Glomerular visceral epithelial cell (primary cell): Measurements from ENCODE around the gene KIAA1614.
A peak's percentile ranks its signal among the peaks of the same experiment; 100 is the strongest.

Experiments used
- DNase-seq: peaks from one replicate; pipeline ENCODE4 v3.0.0-alpha.2; 2016; ENCODE audit errors: extremely low spot score

KIAA1614 gene

GRCh38 chr1:180912801-180913565 lies at the start of gene KIAA1614:
KIAA1614 (plus strand) TSS chr1:180912897; CDS start chr1:180913244, 347 bp downstream.
- DNase-seq: peak; percentile 67

- peak; percentile 68 for DNase-seq
These were observed 49.4 kb upstream of the KIAA1614 start for GRCh38 chr1:180863158-180863775.

DNA sequence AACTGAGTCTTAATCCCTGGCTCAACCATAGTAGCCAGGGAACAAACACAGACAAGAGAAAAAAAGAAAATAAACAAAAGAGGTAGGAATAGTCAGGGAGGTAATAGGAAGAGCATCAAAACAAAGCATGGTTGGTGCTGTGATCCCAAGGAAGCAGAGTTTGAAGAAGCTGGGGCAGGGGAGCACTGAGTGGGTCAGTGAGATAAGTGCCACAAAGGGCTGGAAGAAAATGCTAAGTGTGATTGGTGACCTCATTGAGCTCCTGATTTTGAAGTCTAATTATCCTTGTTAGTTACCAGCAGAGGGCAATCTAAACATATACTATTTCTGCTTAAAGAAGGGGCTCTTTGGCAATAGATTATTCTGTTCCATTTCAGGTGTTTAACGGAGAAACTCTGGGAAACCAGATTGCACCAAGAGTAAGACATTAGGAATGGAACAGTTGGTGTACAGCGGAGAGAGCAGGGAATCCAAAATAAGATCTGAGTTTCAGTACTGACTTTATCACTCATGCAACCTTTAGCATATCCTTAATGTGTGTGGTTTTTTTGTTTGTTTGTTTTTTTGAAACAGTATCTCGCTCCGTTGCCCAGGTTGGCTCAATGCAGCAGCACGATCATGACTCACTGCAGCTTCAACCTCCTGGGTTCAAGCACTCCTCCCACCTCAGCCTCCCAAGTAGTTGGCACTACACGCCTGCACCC lies 30.7 kb upstream of the KIAA1614 start:
- DNase-seq: peak; percentile 46

DNA sequence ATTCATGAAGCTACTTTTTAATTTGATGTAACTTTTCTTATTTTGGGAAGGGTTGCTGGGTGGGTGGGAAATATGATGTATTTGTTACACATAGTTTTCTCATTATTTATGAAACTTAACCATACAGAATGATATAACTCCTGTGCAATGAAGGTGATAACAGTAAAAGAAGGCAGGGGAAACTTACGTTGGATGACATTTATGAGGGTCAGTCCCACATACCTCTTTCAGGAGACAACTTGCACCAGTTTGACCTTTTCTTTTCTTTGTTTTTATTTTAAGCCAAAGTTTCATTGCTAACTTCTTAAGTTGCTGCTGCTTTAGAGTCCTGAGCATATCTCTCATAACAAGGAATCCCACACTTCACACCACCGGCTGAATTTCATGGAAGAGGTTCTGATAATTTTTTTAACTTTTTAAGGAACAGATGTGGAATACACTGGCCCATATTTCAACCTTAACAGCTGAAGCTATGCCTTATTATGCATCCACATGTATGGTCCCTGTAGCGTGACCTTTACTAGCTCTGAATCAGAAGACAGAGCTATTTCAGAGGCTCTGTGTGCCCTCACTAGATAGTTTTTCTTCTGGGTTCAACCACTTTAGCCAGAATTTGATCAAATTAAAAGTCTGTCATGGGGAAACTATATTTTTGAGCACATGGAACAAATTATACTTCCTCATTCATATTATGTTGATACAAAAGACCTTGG lies 28.0 kb upstream of the KIAA1614 start:
- DNase-seq: no peak

DNA sequence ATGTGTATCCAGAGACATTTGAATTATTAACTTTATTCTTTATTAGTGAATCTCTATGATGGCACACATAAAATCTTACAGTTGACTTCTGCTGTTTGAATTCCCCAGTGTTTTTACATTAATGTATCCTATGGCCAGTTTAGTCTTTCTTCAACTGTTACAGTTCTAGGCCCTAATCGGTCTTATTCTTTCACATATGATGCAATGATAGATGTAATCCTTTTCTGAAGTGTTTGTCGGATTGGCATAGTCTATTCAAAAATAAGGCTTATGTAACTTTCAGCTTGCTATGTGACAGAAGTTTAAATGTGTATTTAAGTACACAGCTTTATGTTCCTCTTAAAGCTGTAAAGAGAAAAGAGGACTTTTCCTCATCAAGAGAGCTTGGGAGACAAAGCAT lies 26.4 kb upstream of the KIAA1614 start:
- no peak for DNase-seq

GRCh38 chr1:180887841-180888240 lies 24.9 kb upstream of the KIAA1614 start:
- no peak for DNase-seq

GRCh38 chr1:180888870-180889269 lies 23.8 kb upstream of the KIAA1614 start:
- DNase-seq: no peak

GRCh38 chr1:180889325-180889724 lies 23.4 kb upstream of the KIAA1614 start:
- DNase-seq: no peak

DNA sequence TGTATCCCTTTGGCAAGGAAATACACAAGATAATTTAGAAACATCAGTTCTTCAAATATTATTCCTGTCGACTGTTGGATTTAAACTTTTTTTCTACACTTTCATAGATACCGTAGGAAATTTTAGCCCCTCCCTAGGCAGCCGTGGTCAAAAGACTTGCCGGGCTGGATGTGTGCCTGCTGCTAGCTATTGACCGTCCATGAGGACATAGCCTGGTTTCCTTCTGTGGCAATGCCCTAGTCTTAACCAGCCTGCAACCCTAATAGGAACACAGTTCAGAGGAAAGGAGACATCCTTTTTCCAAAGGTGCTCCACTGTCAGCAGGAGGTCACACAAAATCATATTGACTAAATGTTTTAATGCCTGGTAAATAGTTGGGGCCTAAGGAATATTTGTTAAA lies 20.4 kb upstream of the KIAA1614 start:
- DNase-seq: no peak

DNA sequence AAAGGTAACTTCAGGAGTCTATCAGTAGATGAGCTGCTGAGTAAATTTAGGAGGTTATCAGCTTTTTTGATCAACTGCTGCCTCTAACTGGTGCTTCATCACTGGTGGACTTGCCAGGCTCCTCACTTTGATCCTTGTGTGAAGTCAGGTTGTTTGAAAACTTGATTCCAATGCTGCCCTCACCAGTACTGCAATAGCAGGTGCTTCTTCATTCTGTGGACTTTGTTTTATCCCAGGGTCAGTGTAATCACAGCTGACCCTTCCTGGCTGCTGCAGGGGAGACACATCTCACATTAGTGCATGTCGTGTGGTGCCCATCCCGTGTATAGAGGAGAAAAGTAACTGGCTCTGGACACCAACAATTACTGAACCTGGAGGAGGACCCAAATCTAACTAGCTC lies 20.0 kb upstream of the KIAA1614 start:
- no peak for DNase-seq

- DNase-seq: no peak
These were observed 19.1 kb upstream of the KIAA1614 start for GRCh38 chr1:180893614-180894013.

GRCh38 chr1:180896161-180896560 lies 16.5 kb upstream of the KIAA1614 start:
- DNase-seq: no peak

DNA sequence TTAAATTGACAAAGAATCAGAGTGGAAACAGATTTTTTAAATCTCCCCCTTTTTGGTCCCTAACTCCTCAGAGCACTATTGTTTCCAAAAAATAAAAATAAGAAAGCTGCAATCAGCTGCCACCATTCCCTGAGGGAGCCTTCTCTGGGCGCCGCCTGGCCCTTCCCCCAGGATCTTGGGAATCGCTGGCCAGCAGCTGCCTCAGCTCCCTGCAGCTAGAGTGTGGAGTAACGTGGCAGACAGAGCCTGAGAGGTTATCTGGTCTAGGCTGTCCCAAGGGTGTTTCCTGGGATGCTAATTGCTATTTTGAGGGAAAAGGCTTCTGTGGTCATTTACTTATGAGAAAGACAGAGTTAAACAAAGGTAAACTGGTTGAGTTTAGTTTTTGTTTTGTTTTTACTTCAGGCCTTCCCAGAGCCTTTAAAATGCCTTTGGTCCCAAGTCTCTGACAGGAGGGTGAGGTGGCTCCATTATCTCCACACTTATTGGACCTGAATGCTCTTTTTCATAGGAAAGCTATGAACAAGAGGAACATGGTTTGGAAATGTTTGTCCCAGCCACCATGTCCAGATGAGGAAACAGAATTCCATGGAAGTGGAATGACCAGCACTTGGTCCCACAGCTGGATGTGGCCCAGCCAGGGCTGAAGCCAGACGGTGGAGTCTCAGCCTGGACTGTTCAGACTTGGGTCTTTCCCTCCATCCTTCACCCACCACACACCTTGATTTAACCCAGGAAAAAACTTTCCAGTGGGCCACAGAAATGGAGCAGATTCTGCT lies 14.1 kb upstream of the KIAA1614 start:
- no peak for DNase-seq

DNA sequence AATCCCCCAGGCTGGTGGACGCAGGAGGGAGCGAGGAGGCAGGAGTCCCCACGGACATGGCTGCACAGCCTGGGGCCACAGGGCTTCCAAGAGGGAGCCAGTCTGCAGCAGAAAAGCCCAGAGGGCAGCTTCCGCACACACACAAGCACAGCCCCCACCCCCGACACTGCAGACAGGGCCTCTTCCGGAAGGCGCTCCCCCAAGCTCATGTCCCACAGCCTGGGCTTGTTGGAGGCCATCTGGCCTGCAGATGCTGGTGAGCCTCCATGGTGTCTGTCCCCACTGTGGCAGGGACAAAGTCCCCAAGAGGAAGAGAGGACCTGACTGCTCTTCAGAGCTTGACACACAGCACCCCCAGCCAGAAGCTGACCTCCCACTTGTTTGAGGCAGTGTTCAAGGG lies 13.4 kb upstream of the KIAA1614 start:
- DNase-seq: no peak

DNA sequence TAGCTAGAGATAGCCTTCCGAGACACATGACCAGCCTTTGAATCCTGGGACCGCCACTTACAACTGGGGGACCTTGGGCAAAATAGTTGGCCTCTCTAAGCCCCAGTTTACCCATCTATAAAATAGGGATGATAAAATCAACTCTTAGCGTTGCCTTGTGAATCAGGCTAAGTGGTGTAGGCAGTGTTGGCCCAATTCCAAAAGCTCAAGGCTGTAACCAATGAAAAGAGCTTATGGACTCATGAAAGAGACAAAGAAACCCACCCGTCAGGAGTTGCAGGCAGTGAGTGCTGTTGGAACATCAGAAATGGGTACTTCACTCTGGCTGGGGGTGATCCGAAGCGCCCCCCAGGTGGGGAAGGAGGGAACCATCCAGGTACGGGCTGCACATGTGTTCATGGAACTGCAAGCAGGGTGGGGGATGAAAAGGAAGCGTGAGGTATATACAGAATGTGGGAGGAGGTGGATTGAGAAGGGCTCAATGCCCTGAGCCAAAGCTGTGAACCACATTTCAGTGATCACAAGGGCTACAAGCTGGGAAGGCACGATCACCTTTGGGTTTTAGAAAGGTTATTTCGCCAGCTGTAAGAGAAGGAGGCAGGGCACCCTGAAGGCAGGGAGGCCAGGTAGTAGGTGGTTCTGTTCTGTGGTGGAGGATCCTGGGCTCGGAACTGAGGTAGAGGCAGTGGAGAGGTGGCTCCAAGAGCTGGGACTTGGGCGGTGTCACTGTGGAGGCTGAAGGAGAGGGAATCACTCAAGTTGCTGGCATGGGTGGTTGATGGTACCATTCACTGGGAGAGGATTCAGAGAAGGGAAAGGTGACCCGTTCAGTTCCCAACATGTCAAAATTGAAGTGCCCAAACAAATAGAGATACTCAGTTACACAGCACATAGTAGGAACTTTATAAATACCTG lies 11.4 kb upstream of the KIAA1614 start:
- DNase-seq: no peak

DNA sequence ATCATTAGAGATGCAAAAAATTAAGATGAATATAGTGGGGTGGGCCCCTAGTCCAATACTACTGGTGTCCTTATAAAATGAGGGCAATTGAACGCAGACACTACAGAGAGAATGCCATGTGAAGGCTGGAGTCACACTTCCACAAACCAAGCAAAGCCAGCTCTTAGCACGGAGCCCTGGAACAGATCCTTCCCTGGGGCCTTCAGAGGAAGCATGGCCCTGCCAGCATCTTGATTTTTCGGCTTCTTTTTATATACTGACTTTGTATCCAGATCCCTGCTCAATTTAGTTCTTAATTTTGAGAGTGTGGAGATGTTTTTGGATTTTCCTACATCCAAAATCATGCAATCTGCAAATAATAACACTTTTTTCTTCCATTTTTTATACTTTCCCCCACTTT lies 10.2 kb upstream of the KIAA1614 start:
- no peak for DNase-seq

DNA sequence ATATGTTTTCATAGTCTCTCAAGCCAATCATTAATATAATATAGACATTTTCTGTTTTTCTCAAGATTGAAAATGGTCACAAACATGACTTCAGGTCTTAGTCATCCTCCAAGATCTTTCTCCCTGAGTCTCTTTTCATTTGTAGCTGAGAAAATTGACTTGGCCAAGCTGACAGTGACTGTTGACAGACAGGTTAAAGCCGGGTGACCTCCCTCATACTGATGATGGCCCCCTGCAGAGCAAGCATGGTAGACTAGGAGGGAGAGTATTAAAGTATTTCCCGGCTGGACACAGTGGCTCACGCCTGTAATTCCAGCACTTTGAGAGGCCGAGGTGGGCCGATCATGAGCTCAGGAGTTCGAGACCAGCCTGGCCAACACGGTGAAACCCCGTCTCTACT lies 6.8 kb upstream of the KIAA1614 start:
- DNase-seq: no peak

DNA sequence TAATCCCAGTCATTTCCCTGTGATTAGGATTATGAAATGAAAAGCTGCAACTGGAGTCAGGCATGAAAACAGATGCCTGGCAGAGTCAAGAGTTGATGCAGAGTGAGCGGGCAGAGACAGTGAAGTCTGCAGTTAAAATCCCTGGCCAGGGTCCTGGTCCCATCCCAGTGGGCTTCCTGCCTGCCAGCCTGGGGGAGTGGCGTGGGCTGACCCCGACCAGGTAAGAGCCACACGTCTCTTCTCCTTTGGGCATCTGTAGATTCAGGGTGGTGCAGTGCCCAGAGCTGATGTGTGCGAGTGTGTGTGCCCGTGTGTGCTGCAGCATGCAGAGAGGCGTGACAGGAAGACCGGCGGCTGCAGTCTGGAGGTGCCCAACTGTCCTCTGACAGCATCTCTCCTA lies 6.2 kb upstream of the KIAA1614 start:
- DNase-seq: no peak

- no peak for DNase-seq
These were observed 5.2 kb upstream of the KIAA1614 start for GRCh38 chr1:180907313-180908055.
